Measurements from ENCODE around the gene MB21D2. TPM values are rescaled to one million over a fixed set of nuclear protein-coding genes. Genes with fewer than 3 reads are reported as not detected.
A peak's percentile ranks its signal among the peaks of the same experiment; 100 is the strongest.

The MB21D2 gene
- total and polyA plus RNA-seq, 3 experiments from 2014 or later = 0.17 to 1.1 (median 1.1) TPM

DNA sequence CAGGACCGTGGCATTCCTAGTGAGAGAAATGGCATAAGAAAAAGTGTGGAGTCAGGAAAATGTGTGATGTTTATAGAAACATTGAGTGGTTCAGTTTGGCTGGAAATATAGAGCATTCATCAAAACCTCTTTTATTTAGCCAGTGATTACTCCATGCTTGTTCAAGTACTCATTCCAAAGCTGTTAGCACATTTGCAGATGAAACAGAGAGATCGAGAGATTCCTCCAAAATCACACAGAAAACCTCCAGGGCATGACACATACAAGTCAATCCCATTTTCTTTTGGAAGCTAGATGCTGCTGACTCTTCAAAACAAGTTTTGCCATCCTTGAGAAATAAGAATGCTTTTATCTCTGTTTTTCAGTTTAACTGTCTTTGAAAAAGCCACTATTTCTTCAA lies 11.5 kb upstream of the MB21D2 start:
- Histone ChIP-seq H3K27ac (ENCODE audit: low read depth, low read length) (no peak overlapping the region), H3K4me1 (ENCODE audit: insufficient read depth, low read length) (no peaks in the 10 kb centered on the region), H3K4me3 (ENCODE audit: low read length) (no peak overlapping the region), H3K9me3 (ENCODE audit: low read length) (no peaks in the 10 kb centered on the region), H3K27me3 (ENCODE audit: insufficient read depth, low read length, poor library complexity, severe bottlenecking) (no peaks in the 10 kb centered on the region), H3K36me3 (ENCODE audit: insufficient read depth, low read length) (no peaks in the 10 kb centered on the region)
- DNase-seq = no peak
- Mint-ChIP-seq H3K4me1 (no peaks in the 10 kb centered on the region), H3K27ac (no peak overlapping the region), H3K9me3 (peaks cover 0 to 3% (median 0%) of the 10 kb centered on the region in 5 donors), H3K4me3 (no peak overlapping the region), H3K27me3 (no peaks in the 10 kb centered on the region), H3K36me3 (peaks cover 0 to 2% (median 0%) of the 10 kb centered on the region in 3 donors)
- POLR2A ChIA-PET = no interaction called here
- CTCF ChIA-PET = no interaction called here

GRCh38 chr3:192928720-192929119 lies 11.1 kb upstream of the MB21D2 start:
- H3K9me3 Mint-ChIP-seq = peaks cover 0 to 3% (median 0%) of the 10 kb centered on the region in 5 donors
- H3K27ac ChIP-seq (ENCODE audit: low read depth, low read length) = no peak overlapping the region
- ChIA-PET POLR2A (no interaction called here), CTCF (no interaction called here)
- no peaks in the 10 kb centered on the region for H3K27me3 ChIP-seq (ENCODE audit: insufficient read depth, low read length, poor library complexity, severe bottlenecking)
- no peaks in the 10 kb centered on the region for H3K4me1 Mint-ChIP-seq
- no peak overlapping the region for H3K27ac Mint-ChIP-seq
- no peak for DNase-seq
- no peak overlapping the region for H3K4me3 Mint-ChIP-seq
- no peaks in the 10 kb centered on the region for H3K36me3 ChIP-seq (ENCODE audit: insufficient read depth, low read length)
- no peak overlapping the region for H3K4me3 ChIP-seq (ENCODE audit: low read length)
- H3K36me3 Mint-ChIP-seq = peaks cover 0 to 2% (median 0%) of the 10 kb centered on the region in 3 donors
- no peaks in the 10 kb centered on the region for H3K9me3 ChIP-seq (ENCODE audit: low read length)
- H3K4me1 ChIP-seq (ENCODE audit: insufficient read depth, low read length) = no peaks in the 10 kb centered on the region
- H3K27me3 Mint-ChIP-seq = no peaks in the 10 kb centered on the region

- Histone ChIP-seq H3K27ac (ENCODE audit: low read depth, low read length) (no peak overlapping the region), H3K36me3 (ENCODE audit: insufficient read depth, low read length) (no peaks in the 10 kb centered on the region), H3K4me3 (ENCODE audit: low read length) (no peak overlapping the region), H3K9me3 (ENCODE audit: low read length) (no peaks in the 10 kb centered on the region), H3K27me3 (ENCODE audit: insufficient read depth, low read length, poor library complexity, severe bottlenecking) (no peaks in the 10 kb centered on the region), H3K4me1 (ENCODE audit: insufficient read depth, low read length) (no peaks in the 10 kb centered on the region)
- H3K27me3 Mint-ChIP-seq = no peaks in the 10 kb centered on the region
- peaks cover 0 to 2% (median 0%) of the 10 kb centered on the region in 3 donors for H3K36me3 Mint-ChIP-seq
- peaks cover 0 to 3% (median 0%) of the 10 kb centered on the region in 5 donors for H3K9me3 Mint-ChIP-seq
- no peak for DNase-seq
- no peak overlapping the region for H3K27ac Mint-ChIP-seq
- POLR2A ChIA-PET = no interaction called here
- CTCF ChIA-PET = no interaction called here
- H3K4me3 Mint-ChIP-seq = no peak overlapping the region
- H3K4me1 Mint-ChIP-seq = no peaks in the 10 kb centered on the region
These were observed 10.4 kb upstream of the MB21D2 start for GRCh38 chr3:192928016-192928415.

DNA sequence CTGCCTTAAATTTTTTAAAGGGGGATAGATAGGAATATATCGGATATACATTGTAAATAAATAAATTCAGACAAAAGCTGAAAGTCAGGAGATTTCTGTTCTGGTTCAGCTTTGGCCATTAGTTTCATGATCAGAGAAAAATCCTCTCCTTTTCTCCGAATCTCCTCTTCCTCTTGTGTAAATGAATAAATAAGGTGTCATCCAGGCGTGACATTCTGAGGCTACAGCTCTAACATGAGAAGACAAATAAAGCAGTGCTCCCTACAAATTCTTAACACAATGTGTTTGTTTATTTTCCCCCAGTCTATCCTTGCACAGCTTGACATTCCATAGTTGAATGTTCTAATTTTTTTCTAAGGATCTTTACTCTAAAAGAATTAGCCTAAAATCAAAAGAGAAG lies 9.4 kb upstream of the MB21D2 start:
- no peaks in the 10 kb centered on the region for H3K4me1 ChIP-seq (ENCODE audit: insufficient read depth, low read length)
- no peak overlapping the region for H3K4me3 ChIP-seq (ENCODE audit: low read length)
- no peak for DNase-seq
- Mint-ChIP-seq H3K4me3 (no peak overlapping the region), H3K36me3 (peaks cover 0 to 2% (median 0%) of the 10 kb centered on the region in 3 donors), H3K27ac (no peak overlapping the region), H3K4me1 (no peaks in the 10 kb centered on the region), H3K27me3 (no peaks in the 10 kb centered on the region), H3K9me3 (peaks cover 0 to 3% (median 0%) of the 10 kb centered on the region in 5 donors)
- H3K27ac ChIP-seq (ENCODE audit: low read depth, low read length) = no peak overlapping the region
- H3K27me3 ChIP-seq (ENCODE audit: insufficient read depth, low read length, poor library complexity, severe bottlenecking) = no peaks in the 10 kb centered on the region
- H3K9me3 ChIP-seq (ENCODE audit: low read length) = no peaks in the 10 kb centered on the region
- CTCF ChIA-PET = no interaction called here
- H3K36me3 ChIP-seq (ENCODE audit: insufficient read depth, low read length) = no peaks in the 10 kb centered on the region
- POLR2A ChIA-PET = no interaction called here

DNA sequence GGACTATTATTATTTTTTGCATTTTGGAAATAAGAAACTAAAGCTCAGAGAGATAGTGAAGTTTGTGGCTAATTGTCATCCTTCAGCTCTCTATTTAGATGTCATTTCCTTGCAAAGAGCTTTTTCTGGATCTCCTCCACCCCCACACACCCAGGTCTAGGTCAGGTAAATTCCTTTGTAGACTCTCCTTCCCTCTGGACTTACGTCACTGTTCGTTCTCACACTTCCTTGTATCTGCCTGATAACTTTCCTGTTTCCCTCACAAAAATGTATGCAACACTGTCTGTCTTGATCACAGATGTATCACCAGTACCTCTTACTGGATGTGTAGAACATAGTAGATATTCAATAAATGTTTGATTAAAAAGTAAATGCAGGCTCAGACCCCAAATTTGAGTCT lies 6.1 kb upstream of the MB21D2 start:
- no peak overlapping the region for H3K4me3 ChIP-seq (ENCODE audit: low read length)
- Mint-ChIP-seq H3K4me1 (no peaks in the 10 kb centered on the region), H3K36me3 (peaks cover 0 to 2% (median 0%) of the 10 kb centered on the region in 3 donors), H3K27ac (no peak overlapping the region), H3K9me3 (peaks cover 0 to 5% (median 2%) of the 10 kb centered on the region in 5 donors), H3K4me3 (no peak overlapping the region), H3K27me3 (peaks cover 10 to 21% of the 10 kb centered on the region in 2 donors)
- ChIA-PET POLR2A (no interaction called here), CTCF (no interaction called here)
- H3K9me3 ChIP-seq (ENCODE audit: low read length) = no peaks in the 10 kb centered on the region
- no peaks in the 10 kb centered on the region for H3K4me1 ChIP-seq (ENCODE audit: insufficient read depth, low read length)
- H3K27me3 ChIP-seq (ENCODE audit: insufficient read depth, low read length, poor library complexity, severe bottlenecking) = no peaks in the 10 kb centered on the region
- no peaks in the 10 kb centered on the region for H3K36me3 ChIP-seq (ENCODE audit: insufficient read depth, low read length)
- no peak overlapping the region for H3K27ac ChIP-seq (ENCODE audit: low read depth, low read length)
- no peak for DNase-seq

DNA sequence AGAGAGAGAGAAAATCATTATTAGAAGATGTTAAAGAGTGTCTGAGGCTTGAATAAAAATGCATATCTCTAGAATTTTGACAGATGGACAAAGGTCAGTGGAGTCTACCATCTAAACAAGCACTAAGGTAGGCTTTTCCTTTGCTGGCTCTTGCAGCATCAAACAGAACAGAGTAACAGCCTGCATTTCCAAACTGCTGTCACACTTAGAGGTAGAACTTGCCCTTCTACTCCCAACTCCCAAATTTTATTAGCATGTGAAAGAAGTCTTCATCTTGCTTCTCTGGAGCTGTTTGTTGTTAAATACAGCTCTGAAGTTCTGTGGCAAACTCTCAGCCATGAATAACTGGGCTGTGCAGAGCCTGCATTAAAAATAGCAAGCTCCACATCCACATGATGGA lies 4.1 kb upstream of the MB21D2 start:
- Histone ChIP-seq H3K27me3 (ENCODE audit: insufficient read depth, low read length, poor library complexity, severe bottlenecking) (no peaks in the 10 kb centered on the region), H3K9me3 (ENCODE audit: low read length) (no peaks in the 10 kb centered on the region), H3K4me1 (ENCODE audit: insufficient read depth, low read length) (peaks cover 5% of the 10 kb centered on the region), H3K36me3 (ENCODE audit: insufficient read depth, low read length) (no peaks in the 10 kb centered on the region), H3K4me3 (ENCODE audit: low read length) (no peak overlapping the region), H3K27ac (ENCODE audit: low read depth, low read length) (no peak overlapping the region)
- no peak overlapping the region for H3K27ac Mint-ChIP-seq
- H3K36me3 Mint-ChIP-seq = no peaks in the 10 kb centered on the region
- H3K4me1 Mint-ChIP-seq = peaks cover 5 to 14% (median 12%) of the 10 kb centered on the region in 3 donors
- H3K4me3 Mint-ChIP-seq = no peak overlapping the region
- peaks cover 0 to 5% (median 2%) of the 10 kb centered on the region in 5 donors for H3K9me3 Mint-ChIP-seq
- DNase-seq = no peak
- POLR2A ChIA-PET = no interaction called here
- H3K27me3 Mint-ChIP-seq = peaks cover 25 to 37% of the 10 kb centered on the region in 2 donors
- CTCF ChIA-PET = no interaction called here

- no peak overlapping the region for H3K27ac ChIP-seq (ENCODE audit: low read depth, low read length)
- H3K36me3 ChIP-seq (ENCODE audit: insufficient read depth, low read length) = no peaks in the 10 kb centered on the region
- DNase-seq = no peak
- H3K27ac Mint-ChIP-seq = no peak overlapping the region
- H3K4me3 ChIP-seq (ENCODE audit: low read length) = no peak overlapping the region
- H3K4me1 ChIP-seq (ENCODE audit: insufficient read depth, low read length) = peaks cover 5% of the 10 kb centered on the region
- H3K9me3 Mint-ChIP-seq = peaks cover 0 to 6% (median 2%) of the 10 kb centered on the region in 5 donors
- no peaks in the 10 kb centered on the region for H3K9me3 ChIP-seq (ENCODE audit: low read length)
- peaks cover 32 to 49% of the 10 kb centered on the region in 2 donors for H3K27me3 Mint-ChIP-seq
- ChIA-PET POLR2A (no interaction called here), CTCF (no interaction called here)
- H3K27me3 ChIP-seq (ENCODE audit: insufficient read depth, low read length, poor library complexity, severe bottlenecking) = no peaks in the 10 kb centered on the region
- H3K4me3 Mint-ChIP-seq = no peak overlapping the region
- H3K36me3 Mint-ChIP-seq = no peaks in the 10 kb centered on the region
- H3K4me1 Mint-ChIP-seq = peaks cover 9 to 26% (median 23%) of the 10 kb centered on the region in 3 donors
These were observed 2.8 kb upstream of the MB21D2 start for GRCh38 chr3:192920411-192920810.

- H3K36me3 ChIP-seq (ENCODE audit: insufficient read depth, low read length) = no peaks in the 10 kb centered on the region
- H3K27me3 ChIP-seq (ENCODE audit: insufficient read depth, low read length, poor library complexity, severe bottlenecking) = no peaks in the 10 kb centered on the region
- H3K4me1 ChIP-seq (ENCODE audit: insufficient read depth, low read length) = peaks cover 5% of the 10 kb centered on the region
- H3K27ac ChIP-seq (ENCODE audit: low read depth, low read length) = no peak overlapping the region
- POLR2A ChIA-PET = no interaction called here
- peaks cover 9 to 29% (median 23%) of the 10 kb centered on the region in 3 donors for H3K4me1 Mint-ChIP-seq
- no peak overlapping the region for H3K4me3 ChIP-seq (ENCODE audit: low read length)
- H3K36me3 Mint-ChIP-seq = no peaks in the 10 kb centered on the region
- no peak overlapping the region for H3K27ac Mint-ChIP-seq
- H3K27me3 Mint-ChIP-seq = peaks cover 37 to 54% of the 10 kb centered on the region in 2 donors
- no peak for DNase-seq
- H3K9me3 ChIP-seq (ENCODE audit: low read length) = no peaks in the 10 kb centered on the region
- no peak overlapping the region for H3K4me3 Mint-ChIP-seq
- peaks cover 0 to 6% (median 2%) of the 10 kb centered on the region in 5 donors for H3K9me3 Mint-ChIP-seq
- CTCF ChIA-PET = no interaction called here
These were observed 2.2 kb upstream of the MB21D2 start for GRCh38 chr3:192919901-192920300.

DNA sequence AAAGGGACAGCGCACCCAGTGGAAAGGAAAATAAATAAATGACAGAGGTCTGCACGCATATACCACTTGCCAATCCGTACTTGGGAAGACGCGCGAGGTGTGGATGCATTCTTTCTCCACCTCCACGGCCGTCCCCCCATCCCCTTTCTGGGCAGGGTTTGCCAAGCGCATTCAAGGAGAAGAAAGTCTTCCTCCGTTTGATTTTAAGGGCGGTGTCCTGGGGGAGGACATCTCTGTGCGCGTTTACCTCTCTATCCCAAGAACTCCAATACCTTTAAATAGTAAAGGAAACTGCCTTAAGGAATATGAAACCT lies 576 bp upstream of the MB21D2 start:
- no peaks in the 10 kb centered on the region for H3K9me3 ChIP-seq (ENCODE audit: low read length)
- no peak for DNase-seq
- no peaks in the 10 kb centered on the region for H3K36me3 ChIP-seq (ENCODE audit: insufficient read depth, low read length)
- Mint-ChIP-seq H3K36me3 (no peaks in the 10 kb centered on the region), H3K4me1 (peaks cover 9 to 29% (median 23%) of the 10 kb centered on the region in 3 donors), H3K27me3 (peaks cover 41 to 63% of the 10 kb centered on the region in 2 donors), H3K4me3 (peak overlapping the region; percentile 70 to 87 (median 73)), H3K27ac (peak overlapping the region in 5 of 8 donors; percentile 46 to 78 (median 54)), H3K9me3 (peaks cover 0 to 7% (median 2%) of the 10 kb centered on the region in 5 donors)
- H3K27me3 ChIP-seq (ENCODE audit: insufficient read depth, low read length, poor library complexity, severe bottlenecking) = no peaks in the 10 kb centered on the region
- peaks cover 5% of the 10 kb centered on the region for H3K4me1 ChIP-seq (ENCODE audit: insufficient read depth, low read length)
- H3K27ac ChIP-seq (ENCODE audit: low read depth, low read length) = no peak overlapping the region
- ChIA-PET POLR2A (no interaction called here), CTCF (no interaction called here)
- peak overlapping the region; percentile 50 for H3K4me3 ChIP-seq (ENCODE audit: low read length)

Measured in CD8-positive, alpha-beta memory T cell (primary cell).